KMS-11 (cell line): ENCODE results near the gene CCDC201.

Experiments
- H2AFZ ChIP-seq: fragments of 200-600 bp; sonication (generic); 2 replicates; pipeline ENCODE4 v1.6.1; 2016; ENCODE audit warnings: antibody characterized with exemption, mixed run types, low read depth
- H3K27ac ChIP-seq: fragments of 200-600 bp; sonication (generic); 2 replicates; pipeline ENCODE4 v1.6.1; 2016; ENCODE audit warnings: mild to moderate bottlenecking, mixed run types
- H3K27me3 ChIP-seq: fragments of 200-600 bp; sonication (generic); 2 replicates; pipeline ENCODE4 v1.6.1; 2017; ENCODE audit warnings: mild to moderate bottlenecking, low read depth, mixed run types, moderate library complexity; ENCODE audit not compliant: insufficient read depth
- H3K36me3 ChIP-seq: fragments of 200-600 bp; sonication (generic); 2 replicates; pipeline ENCODE4 v1.6.1; 2017; ENCODE audit warnings: mild to moderate bottlenecking, mixed run types; ENCODE audit not compliant: insufficient read depth
- H3K4me1 ChIP-seq: fragments of 200-600 bp; sonication (generic); 2 replicates; pipeline ENCODE4 v1.6.1; 2016; ENCODE audit warnings: mild to moderate bottlenecking, low read depth, mixed run types; ENCODE audit not compliant: poor library complexity, severe bottlenecking
- H3K4me2 ChIP-seq: fragments of 200-600 bp; sonication (generic); 2 replicates; pipeline ENCODE4 v1.7.0; 2016; ENCODE audit warnings: mild to moderate bottlenecking, mixed run types
- H3K4me3 ChIP-seq: fragments of 200-600 bp; sonication (generic); IDR thresholded peaks from 2 replicates; pipeline ENCODE4 v1.6.1; 2017; ENCODE audit warnings: low read depth, low read length, mixed read lengths; ENCODE audit not compliant: insufficient read depth
- H3K79me2 ChIP-seq: fragments of 200-600 bp; sonication (generic); 2 replicates; pipeline ENCODE4 v1.6.1; 2016; ENCODE audit warnings: low read depth, mixed run types; ENCODE audit not compliant: insufficient read depth
- H3K9ac ChIP-seq: fragments of 200-600 bp; sonication (generic); 2 replicates; pipeline ENCODE4 v1.6.1; 2016; ENCODE audit warnings: mild to moderate bottlenecking, mixed run types
- H4K20me1 ChIP-seq: fragments of 200-600 bp; sonication (generic); 2 replicates; pipeline ENCODE4 v1.6.1; 2016; ENCODE audit warnings: mild to moderate bottlenecking, mixed run types; ENCODE audit not compliant: insufficient read depth
- TF ChIP-seq, protein P1 (sequence below): fragments of 200-600 bp; sonication (generic); conservative IDR thresholded peaks from 2 replicates; pipeline ENCODE4 v1.6.1; 2017; ENCODE audit warnings: low read depth, mild to moderate bottlenecking, antibody characterized with exemption, low read length, moderate library complexity, mixed read lengths

The CCDC201 gene

GRCh38 chr7:45919993-45920459, 47.1 kb upstream of the CCDC201 start:
- Histone ChIP-seq H3K27me3 (no peaks in the 10 kb centered on the region; the same call in 1 of the 2 replicates), H3K36me3 (no peaks in the 10 kb centered on the region), H3K4me2 (peak overlapping the region; percentile 79), H2AFZ (peak overlapping the region; percentile 82; the same call in 1 of the 2 replicates), H3K4me1 (peaks cover 29% of the 10 kb centered on the region), H3K4me3 (no peak overlapping the region), H3K9ac (no peak overlapping the region), H3K79me2 (no peaks in the 10 kb centered on the region), H4K20me1 (no peaks in the 10 kb centered on the region), H3K27ac (no peak overlapping the region)
- TF ChIP-seq, protein P1, sequence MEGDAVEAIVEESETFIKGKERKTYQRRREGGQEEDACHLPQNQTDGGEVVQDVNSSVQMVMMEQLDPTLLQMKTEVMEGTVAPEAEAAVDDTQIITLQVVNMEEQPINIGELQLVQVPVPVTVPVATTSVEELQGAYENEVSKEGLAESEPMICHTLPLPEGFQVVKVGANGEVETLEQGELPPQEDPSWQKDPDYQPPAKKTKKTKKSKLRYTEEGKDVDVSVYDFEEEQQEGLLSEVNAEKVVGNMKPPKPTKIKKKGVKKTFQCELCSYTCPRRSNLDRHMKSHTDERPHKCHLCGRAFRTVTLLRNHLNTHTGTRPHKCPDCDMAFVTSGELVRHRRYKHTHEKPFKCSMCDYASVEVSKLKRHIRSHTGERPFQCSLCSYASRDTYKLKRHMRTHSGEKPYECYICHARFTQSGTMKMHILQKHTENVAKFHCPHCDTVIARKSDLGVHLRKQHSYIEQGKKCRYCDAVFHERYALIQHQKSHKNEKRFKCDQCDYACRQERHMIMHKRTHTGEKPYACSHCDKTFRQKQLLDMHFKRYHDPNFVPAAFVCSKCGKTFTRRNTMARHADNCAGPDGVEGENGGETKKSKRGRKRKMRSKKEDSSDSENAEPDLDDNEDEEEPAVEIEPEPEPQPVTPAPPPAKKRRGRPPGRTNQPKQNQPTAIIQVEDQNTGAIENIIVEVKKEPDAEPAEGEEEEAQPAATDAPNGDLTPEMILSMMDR, result no peak

DNA sequence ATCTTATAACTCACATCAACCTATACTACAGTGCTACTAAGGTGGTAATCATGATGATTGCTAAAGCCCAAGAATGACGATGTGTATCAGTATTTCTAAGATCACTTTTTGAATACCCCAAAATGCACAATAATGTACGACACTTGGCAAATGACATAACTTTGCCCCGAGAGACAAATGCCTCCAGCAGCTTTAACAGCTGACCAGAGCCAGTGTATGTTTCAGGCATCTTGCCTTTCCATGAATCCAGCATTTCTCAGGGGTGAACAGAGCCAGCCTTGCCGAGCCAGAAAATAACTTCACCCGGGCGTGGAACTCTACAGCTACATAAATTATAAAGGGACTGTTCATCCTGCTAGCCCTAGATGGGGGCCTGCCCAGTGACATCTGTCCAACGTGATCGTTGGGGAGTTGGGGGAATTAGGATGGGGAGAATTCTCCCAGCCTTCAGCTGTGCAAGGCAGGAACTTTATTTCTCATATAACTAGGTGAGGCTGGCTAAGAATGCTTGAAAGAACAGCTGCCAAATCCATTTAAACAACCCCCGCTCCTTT, 46.4 kb upstream of the CCDC201 start:
- Histone ChIP-seq H3K4me1 (peaks cover 29% of the 10 kb centered on the region), H2AFZ (no peak overlapping the region), H3K36me3 (no peaks in the 10 kb centered on the region), H3K4me3 (no peak overlapping the region), H4K20me1 (no peaks in the 10 kb centered on the region), H3K9ac (no peak overlapping the region), H3K4me2 (0 out of 2 replicates have a peak overlapping the region, but pooled peaks have one; percentile 79), H3K27ac (no peak overlapping the region), H3K27me3 (no peaks in the 10 kb centered on the region; the same call in 1 of the 2 replicates), H3K79me2 (no peaks in the 10 kb centered on the region)
- TF ChIP-seq, protein P1, result no peak

GRCh38 chr7:45918556-45918955, 45.7 kb upstream of the CCDC201 start:
- Histone ChIP-seq H3K9ac (no peak overlapping the region), H3K27me3 (no peaks in the 10 kb centered on the region; the same call in 1 of the 2 replicates), H3K4me2 (no peak overlapping the region), H4K20me1 (no peaks in the 10 kb centered on the region), H3K79me2 (no peaks in the 10 kb centered on the region), H3K36me3 (no peaks in the 10 kb centered on the region), H2AFZ (no peak overlapping the region), H3K27ac (no peak overlapping the region), H3K4me3 (no peak overlapping the region), H3K4me1 (peaks cover 29% of the 10 kb centered on the region)
- TF ChIP-seq, protein P1, result no peak

- Histone ChIP-seq H3K79me2 (no peaks in the 10 kb centered on the region), H3K27ac (no peak overlapping the region), H3K4me2 (peak overlapping the region; percentile 2; the same call in 1 of the 2 replicates), H3K36me3 (no peaks in the 10 kb centered on the region), H3K27me3 (no peaks in the 10 kb centered on the region; the same call in 1 of the 2 replicates), H3K9ac (no peak overlapping the region), H3K4me3 (no peak overlapping the region), H2AFZ (0 out of 2 replicates have a peak overlapping the region, but pooled peaks have one; percentile 3), H3K4me1 (peaks cover 24% of the 10 kb centered on the region), H4K20me1 (no peaks in the 10 kb centered on the region)
- TF ChIP-seq, protein P1, result peak; percentile 97
Measured at GRCh38 chr7:45917658-45918057, 44.8 kb upstream of the CCDC201 start.
